ENCODE data around the gene CMTM8. TPM values are rescaled to one million over a fixed set of nuclear protein-coding genes. Genes with fewer than 3 reads are reported as not detected.

Gene CMTM8
- total RNA-seq, 4 donors from 2014 or later = 4.4 to 39.2 (median 7.4) TPM

DNA sequence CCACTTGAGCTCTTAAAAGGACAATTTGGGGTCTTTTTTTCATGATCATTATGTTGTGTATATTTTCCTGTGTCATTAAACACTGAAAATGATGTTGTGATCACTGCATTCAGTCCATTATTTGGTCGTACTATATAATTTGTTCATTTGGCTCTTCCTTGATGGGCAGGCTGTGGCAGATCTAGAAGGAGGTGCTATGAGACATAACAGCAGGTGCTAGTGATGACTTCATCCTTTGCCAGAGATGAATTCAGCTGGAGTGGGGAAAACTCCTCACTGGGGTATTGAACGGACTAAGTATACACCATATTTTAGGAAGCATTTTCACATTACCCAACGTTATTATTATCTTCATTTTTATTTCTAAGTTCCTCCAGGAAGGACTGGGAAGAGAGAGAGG is 165.2 kb downstream of the CMTM8 start:
- no peak overlapping the region for H3K4me3 ChIP-seq
- DNase-seq = no peak
- in situ Hi-C loops (cut with MboI; ENCODE audit: low pct_ligation_motif_present in 1 of 4, low pct_unique_long_range_greater_than_20kb in 1 of 4, low sequenced_read_pairs in 3 of 4) (no loop called here), intact Hi-C loops (cut with DNase I; ENCODE audit: low total_unique reads) (no loop called here)
- H3K27me3 ChIP-seq = no peaks in the 10 kb centered on the region
- peak overlapping the region in 2 of 4 donors; percentile 85 to 87 for H3K27ac ChIP-seq
- TF ChIP-seq EP300 (IDR thresholded peaks at IDR 0.05; ENCODE audit: low read depth) (no peak), CTCF (IDR thresholded peaks at IDR 0.05) (no peak), POLR2A (IDR thresholded peaks at IDR 0.05) (no peak), POLR2AphosphoS5 (IDR thresholded peaks at IDR 0.05) (no peak)
- peaks cover 9 to 36% (median 19%) of the 10 kb centered on the region in 4 donors for H3K4me1 ChIP-seq
- H3K36me3 ChIP-seq = no peaks in the 10 kb centered on the region
- no peaks in the 10 kb centered on the region for H3K9me3 ChIP-seq
- WGBS, 2 donors (ENCODE audit: low coverage in 1 of 2) = 75% methylated on average over 3 of the region's 3 CpGs; no CpG with 5 or more reads in 1 of the 2 donors

- DNase-seq = no peak
- TF ChIP-seq POLR2A (IDR thresholded peaks at IDR 0.05) = no peak
- no peak overlapping the region for H3K4me3 ChIP-seq
- in situ Hi-C loops (cut with MboI; ENCODE audit: low pct_ligation_motif_present in 1 of 4, low pct_unique_long_range_greater_than_20kb in 1 of 4, low sequenced_read_pairs in 3 of 4) = no loop called here
- 57% methylated on average over 1 of the region's 1 CpG; no CpG with 5 or more reads in 1 of the 2 donors for WGBS, 2 donors (ENCODE audit: low coverage in 1 of 2)
- H3K4me1 ChIP-seq = peaks cover 9 to 36% (median 19%) of the 10 kb centered on the region in 4 donors
- no peaks in the 10 kb centered on the region for H3K27me3 ChIP-seq
- no peaks in the 10 kb centered on the region for H3K9me3 ChIP-seq
- intact Hi-C loops (cut with DNase I; ENCODE audit: low total_unique reads) = no loop called here
- no peaks in the 10 kb centered on the region for H3K36me3 ChIP-seq
- peak overlapping the region in 1 of 4 donors; percentile 41 for H3K27ac ChIP-seq
Measured at GRCh38 chr3:32404714-32405113, 166.2 kb downstream of the CMTM8 start.

GRCh38 chr3:32405155-32405554 is 166.7 kb downstream of the CMTM8 start:
- DNase-seq = no peak
- WGBS, 2 donors (ENCODE audit: low coverage in 1 of 2) = 51% methylated on average over 2 of the region's 2 CpGs; no CpG with 5 or more reads in 1 of the 2 donors
- Histone ChIP-seq H3K36me3 (no peaks in the 10 kb centered on the region), H3K9me3 (no peaks in the 10 kb centered on the region), H3K27me3 (no peaks in the 10 kb centered on the region), H3K4me3 (no peak overlapping the region), H3K27ac (peak overlapping the region in 2 of 4 donors; percentile 22 to 41), H3K4me1 (peaks cover 9 to 36% (median 19%) of the 10 kb centered on the region in 4 donors)
- TF ChIP-seq CTCF (IDR thresholded peaks at IDR 0.05) (no peak), EP300 (IDR thresholded peaks at IDR 0.05; ENCODE audit: low read depth) (no peak), POLR2AphosphoS5 (IDR thresholded peaks at IDR 0.05) (no peak)
- in situ Hi-C loops (cut with MboI; ENCODE audit: low pct_ligation_motif_present in 1 of 4, low pct_unique_long_range_greater_than_20kb in 1 of 4, low sequenced_read_pairs in 3 of 4) (no loop called here), intact Hi-C loops (cut with DNase I; ENCODE audit: low total_unique reads) (no loop called here)

DNA sequence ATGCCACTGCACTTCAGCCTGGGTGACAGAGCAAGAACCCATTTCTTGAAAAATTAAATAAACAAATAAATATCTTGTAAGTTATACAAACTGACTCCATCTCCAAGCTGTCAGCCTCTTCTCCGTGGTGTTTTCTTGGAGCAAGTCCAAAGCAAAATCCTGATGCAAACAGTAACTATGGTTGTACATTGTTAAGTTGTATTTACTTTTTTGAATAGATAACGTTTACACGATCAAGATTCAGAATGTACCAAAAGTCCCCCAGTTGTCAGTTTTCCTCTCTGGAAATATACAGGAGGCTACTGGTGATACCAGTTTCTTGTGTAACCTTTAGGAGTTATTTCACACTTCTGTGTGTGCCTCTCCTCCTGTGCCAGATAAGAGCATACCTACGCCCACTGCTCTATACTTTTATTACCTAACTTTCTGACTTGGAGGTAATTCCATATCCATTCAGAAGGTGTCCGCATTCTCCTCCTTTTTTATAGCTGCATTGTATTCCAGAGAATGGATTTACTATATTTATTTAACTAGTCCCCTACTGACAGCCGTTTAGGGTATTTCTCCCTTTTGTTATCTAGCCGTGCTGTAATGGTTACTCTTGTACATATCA is 167.3 kb downstream of the CMTM8 start:
- 41 to 47% methylated on average over 6 to 7 of the region's 7 CpGs for WGBS, 2 donors (ENCODE audit: low coverage in 1 of 2)
- Histone ChIP-seq H3K4me1 (peaks cover 9 to 34% (median 19%) of the 10 kb centered on the region in 4 donors), H3K27me3 (no peaks in the 10 kb centered on the region), H3K4me3 (no peak overlapping the region), H3K27ac (peak overlapping the region in 3 of 4 donors; percentile 22 to 41 (median 27)), H3K36me3 (no peaks in the 10 kb centered on the region), H3K9me3 (no peaks in the 10 kb centered on the region)
- DNase-seq = no peak
- in situ Hi-C loops (cut with MboI; ENCODE audit: low pct_ligation_motif_present in 1 of 4, low pct_unique_long_range_greater_than_20kb in 1 of 4, low sequenced_read_pairs in 3 of 4) (no loop called here), intact Hi-C loops (cut with DNase I; ENCODE audit: low total_unique reads) (no loop called here)
- no peak for TF ChIP-seq EP300 (IDR thresholded peaks at IDR 0.05; ENCODE audit: low read depth)
- TF ChIP-seq POLR2AphosphoS5 (IDR thresholded peaks at IDR 0.05) = no peak
- TF ChIP-seq POLR2A (IDR thresholded peaks at IDR 0.05) = no peak
- peak in 2 of 5 experiments; percentile 17 to 21 for TF ChIP-seq CTCF (IDR thresholded peaks at IDR 0.05)
